ENCODE results near the gene HIPK2.

DNA sequence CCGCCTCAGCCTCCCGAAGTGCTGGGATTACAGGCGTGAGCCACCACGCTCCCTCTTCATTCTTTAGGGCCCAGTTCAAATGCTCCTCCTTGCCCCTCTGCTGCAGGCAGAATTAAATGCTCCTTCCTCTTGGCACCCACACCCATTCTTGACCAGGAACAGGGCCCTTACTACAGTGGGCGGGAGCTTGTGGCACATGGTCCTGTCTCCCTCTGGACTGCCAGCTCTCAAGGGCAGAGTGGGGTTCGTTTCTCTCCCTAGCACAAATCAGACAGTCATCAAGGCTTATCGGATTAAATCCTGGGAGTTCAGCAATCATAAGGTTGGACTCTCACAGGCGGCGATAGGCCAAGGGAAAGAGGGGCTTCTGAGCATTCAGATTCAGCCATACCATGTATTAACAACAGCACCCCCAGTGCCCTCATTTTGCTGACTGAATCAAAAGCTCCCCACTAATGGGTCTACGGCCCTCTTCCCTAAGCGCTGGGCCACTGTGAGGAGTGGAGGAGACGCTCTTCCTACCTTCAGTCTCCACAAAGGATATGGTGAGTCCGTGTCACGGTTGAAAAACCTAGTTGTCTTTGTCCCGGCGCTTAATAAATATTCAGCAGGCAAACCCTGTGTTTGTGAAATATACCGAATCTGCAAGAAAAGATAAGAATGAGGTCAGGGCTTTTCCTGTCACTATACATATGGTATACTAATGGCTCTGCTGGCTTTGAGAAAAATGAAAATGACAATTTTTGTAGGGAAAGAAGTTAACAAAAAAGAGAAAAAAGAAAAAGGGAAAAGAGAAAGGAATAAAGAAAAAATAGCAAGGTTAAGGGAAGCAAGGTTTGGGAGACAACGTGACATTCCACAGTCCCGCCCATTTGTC is 146.9 kb downstream of the HIPK2 start:
- TF ChIP-seq CTCF (conservative IDR thresholded peaks at IDR 0.05) (no peak), EZH2 (IDR thresholded peaks at IDR 0.05; ENCODE audit: low read depth) (no peak)
